GM21529 (cell line): ENCODE data around the gene EEF1A1.
"Not testable (repeated sequence)": the region's sequence is repeated elsewhere in the genome, so short reads cannot be mapped to it uniquely, and the experiment has no call there.

Experiments used
- ATAC-seq: cut with Tn5 transposase; IDR thresholded peaks from one replicate; pipeline ENCODE4 v1.9.1; 2021; ENCODE audit not compliant: unreplicated experiment

EEF1A1 gene

DNA sequence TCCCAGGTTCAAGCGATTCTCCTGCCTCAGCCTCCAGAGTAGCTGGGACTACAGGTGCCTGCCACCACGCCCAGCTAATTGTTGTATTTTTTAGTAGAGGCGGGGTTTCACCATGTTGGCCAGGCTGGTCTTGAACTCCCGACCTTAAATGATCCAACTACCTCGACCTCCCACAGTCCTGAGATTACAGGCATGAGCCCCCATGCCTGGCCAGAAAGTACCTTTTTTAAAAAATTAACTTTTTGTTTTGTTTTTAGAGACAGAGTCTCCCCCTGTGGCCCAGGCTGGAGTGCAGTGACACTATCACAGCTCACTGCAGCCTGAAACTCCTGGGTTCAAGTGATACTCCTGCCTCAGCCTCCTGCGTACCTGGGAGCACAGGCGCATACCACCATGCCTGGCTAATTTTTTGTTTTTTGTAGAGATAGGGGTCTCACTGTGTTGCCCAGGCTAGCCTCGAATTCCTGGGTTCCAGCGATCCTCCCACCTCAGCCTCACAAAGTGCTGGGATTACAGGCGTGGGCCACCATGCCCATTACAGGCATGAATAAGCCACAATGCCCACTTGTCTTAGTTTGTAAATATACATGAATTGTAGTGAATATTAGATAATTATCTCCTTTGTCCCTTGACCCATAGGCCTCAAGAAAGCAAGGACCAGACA lies 17.4 kb upstream of the EEF1A1 start:
- peak; percentile 26 for ATAC-seq

DNA sequence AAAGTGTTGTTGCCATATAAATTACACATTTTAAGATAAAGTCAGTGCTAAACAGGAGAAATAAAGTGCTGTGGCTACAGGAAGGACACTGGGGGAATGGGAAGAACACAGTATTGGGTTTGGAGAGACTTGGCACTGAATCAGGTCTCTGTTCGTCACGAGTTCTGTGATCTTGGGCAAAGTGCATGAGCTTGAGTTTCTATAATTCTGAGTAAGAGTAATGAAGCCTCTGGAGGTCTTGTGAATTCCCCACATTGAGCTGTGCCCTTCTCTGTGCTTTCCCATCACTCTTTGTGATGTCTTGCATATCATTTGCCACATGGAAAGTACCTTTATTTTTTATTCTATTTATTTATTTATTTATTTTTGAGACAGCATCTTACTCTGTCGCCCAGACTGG lies 16.8 kb upstream of the EEF1A1 start:
- peak; percentile 64 for ATAC-seq

DNA sequence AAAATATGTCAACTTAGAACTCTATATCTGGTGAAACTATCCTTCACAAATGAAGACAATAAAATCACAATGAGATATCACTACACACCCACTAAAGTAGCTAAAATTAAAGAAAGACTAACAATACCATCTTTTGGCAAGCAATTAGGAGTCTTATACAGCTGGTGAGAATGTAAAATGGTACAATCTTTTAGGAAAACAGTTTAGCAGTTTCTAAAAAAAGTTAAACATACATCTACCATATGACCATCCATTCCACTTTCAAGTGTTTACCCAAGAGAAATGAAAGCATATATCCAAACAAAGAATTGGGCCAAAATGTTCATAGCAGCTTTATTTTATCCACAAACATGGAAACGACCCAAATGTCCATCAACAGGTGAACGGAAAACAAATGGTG lies 13.8 kb upstream of the EEF1A1 start:
- no peak for ATAC-seq

DNA sequence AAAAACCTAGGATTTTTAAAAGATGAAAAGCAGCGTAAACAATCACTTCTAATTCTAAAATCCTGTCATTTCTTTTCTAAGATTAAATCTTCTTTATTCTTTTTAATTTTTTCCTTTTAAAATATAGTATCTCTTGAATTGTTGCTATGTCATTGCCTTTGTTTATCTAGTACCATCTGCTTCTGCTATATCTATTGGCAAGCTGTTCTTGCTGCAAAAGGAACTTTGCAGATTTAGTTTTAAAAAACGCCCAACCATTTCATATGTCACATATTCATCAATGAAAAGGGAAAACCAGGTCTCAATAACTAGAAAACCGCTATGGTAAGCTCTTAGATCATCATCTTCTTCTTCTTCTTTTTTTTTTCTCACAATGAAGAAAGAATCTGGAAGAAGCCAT lies 11.5 kb upstream of the EEF1A1 start:
- no peak for ATAC-seq

DNA sequence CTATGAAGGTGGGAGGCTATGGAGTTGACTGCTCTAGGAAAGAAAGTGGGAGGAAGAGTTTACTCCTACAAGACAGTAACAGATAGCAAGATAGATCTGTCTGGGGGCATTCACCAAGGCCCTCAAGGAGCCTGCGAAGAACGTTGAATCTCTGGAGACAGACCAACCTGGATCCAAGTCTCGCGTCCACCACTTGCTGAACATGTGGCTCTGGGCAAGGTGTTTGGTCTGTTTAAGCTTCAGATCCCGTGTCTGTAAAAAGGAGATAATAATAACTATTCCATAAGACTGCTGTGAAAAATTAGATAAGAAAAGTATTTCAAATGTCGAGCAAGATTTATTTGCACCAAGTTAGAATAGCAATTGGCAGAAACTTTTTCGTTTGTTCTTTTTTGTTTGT lies 8.1 kb upstream of the EEF1A1 start:
- no peak for ATAC-seq

DNA sequence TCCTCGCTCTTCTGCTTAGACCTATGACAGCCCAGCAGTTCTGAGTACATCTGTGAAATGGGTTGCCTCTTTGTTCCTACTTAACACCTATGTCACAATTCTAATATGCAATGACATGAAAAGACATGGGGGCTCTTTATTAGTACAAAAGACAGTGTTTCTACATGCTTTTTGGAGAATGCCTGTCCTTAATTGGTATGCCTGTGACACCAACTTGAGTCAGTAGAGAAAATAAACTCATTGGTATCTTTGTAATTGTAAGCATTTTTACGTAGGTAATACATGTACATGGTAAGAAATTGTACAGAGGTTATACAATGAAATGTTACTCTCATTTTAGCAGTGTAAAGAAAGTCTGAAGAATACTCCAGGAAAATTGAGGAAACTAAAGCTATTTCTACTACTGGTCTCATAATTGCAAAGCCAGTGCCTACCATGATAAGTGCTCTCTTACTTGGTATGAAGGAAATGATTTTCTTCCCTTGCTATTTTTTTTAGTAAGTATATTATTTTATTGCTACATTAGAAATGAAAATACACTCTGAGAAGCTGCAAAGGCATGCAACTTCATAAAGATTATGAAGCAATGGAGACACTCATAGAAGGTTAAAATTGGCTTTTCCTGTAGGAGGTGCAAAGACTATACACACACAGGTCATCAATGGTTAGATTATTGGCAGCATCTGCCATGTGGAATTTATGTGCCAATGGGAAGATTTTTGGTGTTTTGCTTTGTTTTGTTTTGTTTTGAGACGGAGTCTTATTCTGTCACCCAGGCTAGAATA lies 4.9 kb upstream of the EEF1A1 start:
- no peak for ATAC-seq

DNA sequence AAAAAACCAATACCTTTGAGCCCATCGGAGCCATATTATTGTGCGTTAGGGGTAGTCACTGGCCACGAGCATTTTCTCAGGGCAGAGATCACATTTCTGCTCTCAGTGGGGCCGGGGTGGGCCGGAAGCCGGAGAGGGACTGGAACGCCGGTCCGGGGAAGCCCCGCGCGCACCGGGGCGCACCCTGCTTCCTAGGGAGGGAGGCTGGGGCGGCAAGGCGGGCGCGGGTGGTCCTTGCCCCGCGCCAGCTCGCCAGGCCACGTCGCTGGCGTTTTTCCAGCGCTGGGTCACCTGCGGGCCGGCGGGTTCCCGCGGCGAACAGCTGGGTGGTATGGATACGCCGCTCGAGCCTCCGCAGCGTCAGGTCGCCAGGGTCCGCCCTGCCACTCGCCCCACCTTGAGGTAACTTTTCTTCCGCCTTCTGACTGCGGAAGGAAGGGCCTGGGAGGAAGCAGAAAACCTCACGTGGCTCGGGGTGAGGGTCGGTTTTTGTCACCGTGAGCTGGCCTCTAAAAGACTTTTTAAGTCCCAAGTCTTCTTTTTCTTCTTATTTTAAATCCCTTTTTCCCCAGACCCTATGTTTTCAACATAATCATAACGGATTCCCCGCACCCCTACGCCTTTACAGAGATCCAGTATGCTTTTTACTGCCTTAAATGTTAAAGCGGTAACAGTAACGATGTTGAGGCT lies 2.7 kb upstream of the EEF1A1 start:
- ATAC-seq, result peak; percentile 54

DNA sequence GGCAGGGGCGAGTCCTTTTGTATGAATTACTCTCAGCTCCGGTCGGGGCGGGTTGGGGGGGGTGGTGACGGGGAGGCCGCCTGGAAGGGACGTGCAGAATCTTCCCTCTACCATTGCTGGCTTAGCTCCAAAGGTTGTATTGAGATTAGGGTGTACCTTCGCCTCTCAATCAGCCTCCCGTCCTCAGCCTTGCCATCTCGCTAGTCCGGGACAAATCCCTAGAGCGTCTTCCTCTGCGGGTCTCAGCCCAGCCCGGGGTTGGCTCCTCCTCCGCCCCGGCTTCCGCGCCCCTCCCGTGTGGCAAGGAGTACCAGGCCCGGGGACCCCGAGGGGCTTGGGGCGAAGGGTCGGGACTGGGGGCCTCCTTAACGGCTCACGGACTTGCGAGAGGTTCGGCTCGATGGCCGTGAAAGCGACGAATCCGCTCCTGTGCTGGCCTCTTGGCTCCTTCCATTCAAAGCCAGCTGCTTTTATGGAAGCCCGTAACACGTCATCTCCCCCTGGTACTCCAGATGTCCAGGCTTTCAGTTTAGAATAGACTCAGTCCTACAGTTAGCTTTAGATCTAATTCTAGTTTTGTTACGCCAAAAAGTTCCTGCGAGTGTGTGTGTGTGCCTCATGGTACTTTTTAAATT lies 636 bp upstream of the EEF1A1 start:
- peak; percentile 28 for ATAC-seq

DNA sequence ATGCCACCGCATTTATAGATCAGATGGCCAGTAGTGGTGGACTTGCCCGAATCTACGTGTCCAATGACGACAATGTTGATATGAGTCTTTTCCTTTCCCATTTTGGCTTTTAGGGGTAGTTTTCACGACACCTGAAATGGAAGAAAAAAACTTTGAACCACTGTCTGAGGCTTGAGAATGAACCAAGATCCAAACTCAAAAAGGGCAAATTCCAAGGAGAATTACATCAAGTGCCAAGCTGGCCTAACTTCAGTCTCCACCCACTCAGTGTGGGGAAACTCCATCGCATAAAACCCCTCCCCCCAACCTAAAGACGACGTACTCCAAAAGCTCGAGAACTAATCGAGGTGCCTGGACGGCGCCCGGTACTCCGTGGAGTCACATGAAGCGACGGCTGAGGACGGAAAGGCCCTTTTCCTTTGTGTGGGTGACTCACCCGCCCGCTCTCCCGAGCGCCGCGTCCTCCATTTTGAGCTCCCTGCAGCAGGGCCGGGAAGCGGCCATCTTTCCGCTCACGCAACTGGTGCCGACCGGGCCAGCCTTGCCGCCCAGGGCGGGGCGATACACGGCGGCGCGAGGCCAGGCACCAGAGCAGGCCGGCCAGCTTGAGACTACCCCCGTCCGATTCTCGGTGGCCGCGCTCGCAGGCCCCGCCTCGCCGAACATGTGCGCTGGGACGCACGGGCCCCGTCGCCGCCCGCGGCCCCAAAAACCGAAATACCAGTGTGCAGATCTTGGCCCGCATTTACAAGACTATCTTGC lies 725 bp downstream of the EEF1A1 start:
- ATAC-seq, result peak; percentile 6

DNA sequence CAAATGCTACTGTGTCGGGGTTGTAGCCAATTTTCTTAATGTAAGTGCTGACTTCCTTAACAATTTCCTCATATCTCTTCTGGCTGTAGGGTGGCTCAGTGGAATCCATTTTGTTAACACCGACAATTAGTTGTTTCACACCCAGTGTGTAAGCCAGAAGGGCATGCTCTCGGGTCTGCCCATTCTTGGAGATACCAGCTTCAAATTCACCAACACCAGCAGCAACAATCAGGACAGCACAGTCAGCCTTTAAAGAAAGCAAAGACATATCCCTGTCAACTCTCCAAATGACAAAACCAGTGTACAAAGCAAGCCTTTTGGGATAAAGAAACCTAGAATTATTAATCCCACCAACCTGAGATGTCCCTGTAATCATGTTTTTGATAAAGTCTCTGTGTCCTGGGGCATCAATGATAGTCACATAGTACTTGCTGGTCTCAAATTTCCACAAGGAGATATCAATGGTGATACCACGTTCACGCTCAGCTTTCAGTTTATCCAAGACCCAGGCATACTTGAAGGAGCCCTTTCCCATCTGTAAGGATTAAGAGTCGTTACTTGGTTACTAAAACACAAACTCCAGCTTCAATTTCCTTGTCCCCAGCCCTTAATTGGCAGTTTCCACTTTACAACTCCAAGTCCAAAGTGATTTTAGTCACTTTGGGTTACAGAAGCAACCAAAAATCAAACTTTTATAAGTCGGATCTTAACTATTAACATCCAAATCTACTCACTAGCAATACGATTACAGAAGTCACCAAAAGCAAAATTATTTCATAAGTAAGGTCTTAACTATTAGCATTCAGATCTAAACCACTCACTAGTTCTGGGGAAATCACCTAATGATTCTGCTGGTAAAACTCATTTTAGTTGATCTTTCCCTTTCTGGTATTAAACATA lies 1.6 kb downstream of the EEF1A1 start:
- not testable (repeated sequence) for ATAC-seq

DNA sequence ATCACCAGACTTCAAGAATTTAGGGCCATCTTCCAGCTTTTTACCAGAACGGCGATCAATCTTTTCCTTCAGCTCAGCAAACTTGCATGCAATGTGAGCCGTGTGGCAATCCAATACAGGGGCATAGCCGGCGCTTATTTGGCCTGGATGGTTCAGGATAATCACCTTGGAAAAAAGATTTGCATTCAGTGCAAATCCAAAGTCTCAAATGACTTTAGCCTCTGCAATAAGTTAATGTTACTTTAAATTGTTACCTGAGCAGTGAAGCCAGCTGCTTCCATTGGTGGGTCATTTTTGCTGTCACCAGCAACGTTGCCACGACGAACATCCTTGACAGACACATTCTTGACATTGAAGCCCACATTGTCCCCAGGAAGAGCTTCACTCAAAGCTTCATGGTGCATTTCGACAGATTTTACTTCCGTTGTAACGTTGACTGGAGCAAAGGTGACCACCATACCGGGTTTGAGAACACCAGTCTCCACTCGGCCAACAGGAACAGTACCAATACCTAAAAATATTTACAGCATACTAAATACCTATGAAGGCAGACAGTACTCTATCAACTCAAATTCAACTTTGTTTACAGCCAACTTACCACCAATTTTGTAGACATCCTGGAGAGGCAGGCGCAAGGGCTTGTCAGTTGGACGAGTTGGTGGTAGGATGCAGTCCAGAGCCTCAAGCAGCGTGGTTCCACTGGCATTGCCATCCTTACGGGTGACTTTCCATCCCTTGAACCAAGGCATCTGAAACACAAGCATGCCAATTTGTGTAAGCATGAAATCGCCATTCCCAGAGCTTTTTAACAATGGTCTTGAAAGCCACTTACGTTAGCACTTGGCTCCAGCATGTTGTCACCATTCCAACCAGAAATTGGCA lies 2.5 kb downstream of the EEF1A1 start:
- not testable (repeated sequence) for ATAC-seq

DNA sequence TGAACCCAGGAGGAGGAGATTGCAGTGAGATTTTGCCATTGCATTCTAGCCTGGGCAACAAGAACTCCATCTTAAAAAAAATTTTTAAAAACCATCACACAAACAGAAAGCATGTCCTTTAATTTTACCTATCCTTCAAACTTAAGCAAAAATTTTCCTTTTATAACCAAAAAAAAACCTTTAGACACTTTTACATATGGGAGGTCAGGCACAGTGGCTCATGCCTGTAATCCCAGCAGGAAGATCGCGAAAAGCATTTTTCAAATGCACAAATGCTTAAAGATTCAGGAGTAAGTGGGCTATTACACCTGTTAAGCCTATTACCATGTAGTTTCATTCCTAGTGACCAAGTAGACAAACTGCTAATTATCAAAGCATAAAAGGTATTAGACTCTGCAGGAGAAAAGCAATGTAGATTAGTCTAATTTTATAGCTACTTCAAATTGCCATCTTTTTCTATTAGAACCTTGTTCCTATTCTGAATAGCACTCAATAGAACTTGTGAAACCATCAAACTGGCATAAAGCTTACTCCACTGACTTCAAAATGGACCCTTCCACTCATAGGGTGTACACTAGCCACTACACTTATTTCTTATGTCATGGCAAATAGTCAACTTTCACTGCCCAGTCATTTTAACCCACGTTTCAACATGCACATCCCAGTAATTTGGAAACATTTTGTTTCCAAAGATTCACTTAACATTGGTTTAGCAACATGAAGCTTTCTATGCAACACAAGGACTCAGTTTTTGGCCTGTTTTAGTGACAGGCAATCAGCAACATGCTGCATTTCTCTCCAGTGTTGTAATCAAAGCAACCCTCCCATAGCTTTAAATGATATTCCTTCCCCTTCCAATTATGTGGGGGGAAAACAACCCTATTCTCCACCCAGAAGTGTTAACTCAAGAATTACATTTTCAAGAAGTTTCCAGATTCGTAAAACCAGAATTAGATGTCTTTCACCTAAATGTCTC lies 4.0 kb downstream of the EEF1A1 start:
- ATAC-seq, result no peak

DNA sequence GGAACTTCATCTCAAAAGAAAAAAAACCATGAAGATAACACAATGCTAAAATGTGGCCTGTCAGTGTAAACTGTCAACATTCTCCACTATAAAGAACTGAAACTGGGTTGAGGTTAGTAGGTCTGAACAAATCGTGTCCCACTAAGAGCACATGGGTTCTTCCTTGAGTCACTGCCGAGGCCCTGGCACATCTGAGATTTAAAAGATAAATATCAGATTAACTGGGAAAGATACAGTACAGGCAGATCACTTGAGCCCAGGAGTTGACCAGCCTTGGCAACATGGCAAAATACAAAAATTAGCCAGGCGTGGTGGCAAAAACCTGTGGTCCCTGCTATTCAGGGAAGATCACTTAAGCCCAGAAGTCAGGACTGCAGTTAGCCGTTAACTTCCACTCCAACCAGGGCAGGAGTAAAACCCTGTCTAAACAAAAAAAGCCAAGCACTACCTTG lies 5.6 kb downstream of the EEF1A1 start:
- ATAC-seq, result peak; percentile 41

DNA sequence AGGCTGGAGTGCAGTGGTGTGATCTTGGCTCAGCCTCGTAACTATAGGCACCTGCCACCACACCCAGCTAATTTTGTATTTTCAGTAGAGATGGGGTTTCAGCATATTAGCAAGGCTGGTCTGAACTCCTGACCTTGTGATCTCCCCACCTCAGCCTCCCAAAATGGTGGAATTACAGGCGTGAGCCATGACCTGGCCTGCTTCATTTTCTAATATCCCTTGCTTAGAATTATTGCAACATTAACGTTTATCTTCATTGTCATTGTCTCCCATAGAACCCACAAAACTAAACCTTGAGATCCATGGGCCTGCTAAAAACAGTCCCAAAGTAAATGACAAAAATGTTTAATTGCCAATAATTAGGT lies 6.1 kb downstream of the EEF1A1 start:
- ATAC-seq, result no peak

DNA sequence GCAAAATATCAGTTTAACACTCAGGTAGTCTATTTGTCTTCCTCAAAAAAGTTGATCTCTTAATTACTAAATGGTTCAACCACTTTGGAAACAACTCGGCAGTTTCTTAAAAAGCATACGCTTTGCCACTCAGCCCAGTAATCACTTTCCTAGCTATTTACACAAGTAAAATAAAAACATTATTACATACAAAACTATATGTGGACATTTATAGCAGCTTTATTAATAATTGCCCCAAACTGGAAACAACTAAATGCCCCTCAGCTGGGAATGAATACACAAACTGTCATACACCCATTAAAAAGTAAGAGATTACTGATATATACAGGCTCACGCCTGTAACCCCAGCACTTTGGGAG lies 7.4 kb downstream of the EEF1A1 start:
- ATAC-seq, result no peak

DNA sequence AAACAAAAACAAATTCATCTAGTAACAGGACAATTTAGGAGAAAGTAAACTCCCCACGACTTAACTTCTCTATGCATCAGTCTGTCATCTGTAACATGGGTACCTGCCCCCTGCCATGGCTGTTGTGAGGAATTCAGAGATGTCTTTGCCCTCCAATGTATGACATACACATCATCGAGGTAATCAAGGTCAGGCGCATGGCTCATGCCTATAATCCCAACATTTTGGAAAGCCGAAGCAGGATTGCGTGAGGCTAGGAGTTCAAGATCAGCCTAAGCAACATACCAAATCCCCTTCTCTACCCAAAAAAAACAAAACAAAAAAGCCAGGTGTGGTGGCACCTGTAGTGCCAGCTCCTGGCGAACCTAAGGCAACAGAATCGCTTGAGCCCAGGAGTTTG lies 9.0 kb downstream of the EEF1A1 start:
- no peak for ATAC-seq

DNA sequence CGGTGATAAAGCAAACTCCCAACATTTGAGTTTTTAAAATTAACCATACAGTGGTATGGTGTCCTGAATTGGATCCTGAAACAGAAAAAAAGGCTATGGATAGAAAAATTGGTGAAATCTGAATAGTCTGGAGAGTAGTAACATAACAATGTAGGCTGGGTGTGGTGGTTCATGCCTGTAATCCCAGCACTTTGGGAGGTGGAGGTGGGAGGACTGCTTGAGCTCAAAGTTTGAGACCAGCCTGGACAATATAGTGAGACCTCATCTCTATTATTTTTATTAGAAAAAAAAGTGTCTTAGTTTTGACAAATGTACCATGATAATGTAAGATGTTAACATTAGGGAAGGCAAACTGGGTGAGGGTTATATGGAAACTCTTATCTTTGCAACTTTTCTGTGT lies 11.0 kb downstream of the EEF1A1 start:
- no peak for ATAC-seq

DNA sequence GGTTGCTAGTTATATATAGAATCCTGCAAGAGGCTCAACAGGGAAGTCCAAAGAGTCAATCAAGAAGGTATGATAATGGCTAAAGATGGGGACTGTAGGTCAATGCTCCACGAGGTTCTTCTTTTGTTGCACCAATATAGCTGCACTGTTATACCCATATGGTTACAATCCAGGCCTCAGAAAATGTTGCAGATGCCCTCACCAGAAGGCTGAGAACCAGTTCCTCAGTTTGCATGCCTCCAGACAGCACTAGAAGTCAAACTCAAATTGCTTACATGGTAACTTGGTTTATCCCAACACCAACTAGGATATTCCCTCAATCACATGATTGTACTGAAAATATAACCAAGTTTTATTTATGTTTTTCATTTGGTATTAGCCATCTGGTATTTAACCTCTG lies 12.1 kb downstream of the EEF1A1 start:
- ATAC-seq, result no peak
